ENCODE results near the gene MAGEB17. TPM values are rescaled to one million over a fixed set of nuclear protein-coding genes. Genes with fewer than 3 reads are reported as not detected.
"Not testable (repeated sequence)": the region's sequence is repeated elsewhere in the genome, so short reads cannot be mapped to it uniquely, and the experiment has no call there.

MAGEB17 gene
- total and polyA plus RNA-seq, 8 donors, result 0.08 TPM; not detected in 7

GRCh38 chrX:16156692-16157331 is 10.5 kb upstream of the MAGEB17 start:
- Histone ChIP-seq H3K9me3 (no peaks in the 10 kb centered on the region), H3K27me3 (no peaks in the 10 kb centered on the region), H3K4me3 (no peak overlapping the region), H3K4me1 (no peaks in the 10 kb centered on the region), H3K27ac (no peak overlapping the region), H3K36me3 (no peaks in the 10 kb centered on the region)
- DNase-seq, result no peak
- no peak for TF ChIP-seq POLR2A (IDR thresholded peaks at IDR 0.05)
- no peak for TF ChIP-seq CTCF (IDR thresholded peaks at IDR 0.05)
- TF ChIP-seq POLR2AphosphoS5 (IDR thresholded peaks at IDR 0.05), result no peak
- no peak for TF ChIP-seq EP300 (IDR thresholded peaks at IDR 0.05)
- intact Hi-C loops (cut with DNase I; ENCODE audit: low total_unique reads), result no loop called here
- WGBS, 5 donors, result 80 to 90% (median 88%) methylated on average over 5 of the region's 5 CpGs

- Histone ChIP-seq H3K9me3 (no peaks in the 10 kb centered on the region), H3K36me3 (no peaks in the 10 kb centered on the region), H3K27me3 (no peaks in the 10 kb centered on the region), H3K4me3 (no peak overlapping the region), H3K4me1 (no peaks in the 10 kb centered on the region), H3K27ac (no peak overlapping the region)
- TF ChIP-seq CTCF (IDR thresholded peaks at IDR 0.05) (no peak), POLR2AphosphoS5 (IDR thresholded peaks at IDR 0.05) (no peak), POLR2A (IDR thresholded peaks at IDR 0.05) (no peak), EP300 (IDR thresholded peaks at IDR 0.05) (no peak)
- 47 to 65% (median 58%) methylated on average over 3 of the region's 3 CpGs for WGBS, 5 donors
- intact Hi-C loops (cut with DNase I; ENCODE audit: low total_unique reads), result no loop called here
- DNase-seq, result no peak
These were observed 6.6 kb upstream of the MAGEB17 start for GRCh38 chrX:16160729-16161128.

GRCh38 chrX:16161173-16161572 is 6.1 kb upstream of the MAGEB17 start:
- DNase-seq; H3K4me1 ChIP-seq; intact Hi-C loops (cut with DNase I; ENCODE audit: low total_unique reads); H3K27me3 ChIP-seq; H3K36me3 ChIP-seq; H3K4me3 ChIP-seq; H3K27ac ChIP-seq; H3K9me3 ChIP-seq: not testable (repeated sequence)
- WGBS, 5 donors, result 83 to 98% (median 92%) methylated on average over 1 to 2 of the region's 2 CpGs

- H3K9me3 ChIP-seq, result no peaks in the 10 kb centered on the region
- intact Hi-C loops (cut with DNase I; ENCODE audit: low total_unique reads), result no loop called here
- no peak overlapping the region for H3K4me3 ChIP-seq
- 63 to 80% (median 71%) methylated on average over 5 of the region's 5 CpGs for whole genome bisulfite sequencing, 5 donors
- no peaks in the 10 kb centered on the region for H3K27me3 ChIP-seq
- no peaks in the 10 kb centered on the region for H3K36me3 ChIP-seq
- DNase-seq, result no peak
- H3K27ac ChIP-seq, result no peak overlapping the region
- TF ChIP-seq CTCF (IDR thresholded peaks at IDR 0.05), result no peak
- no peak for TF ChIP-seq POLR2A (IDR thresholded peaks at IDR 0.05)
- no peaks in the 10 kb centered on the region for H3K4me1 ChIP-seq
These were observed 4.9 kb upstream of the MAGEB17 start for GRCh38 chrX:16162391-16162790.

- Histone ChIP-seq H3K9me3 (no peaks in the 10 kb centered on the region), H3K27ac (no peak overlapping the region), H3K27me3 (no peaks in the 10 kb centered on the region), H3K36me3 (no peaks in the 10 kb centered on the region), H3K4me3 (no peak overlapping the region), H3K4me1 (no peaks in the 10 kb centered on the region)
- intact Hi-C loops (cut with DNase I; ENCODE audit: low total_unique reads), result no loop called here
- TF ChIP-seq CTCF (IDR thresholded peaks at IDR 0.05) (no peak), POLR2AphosphoS5 (IDR thresholded peaks at IDR 0.05) (no peak), EP300 (IDR thresholded peaks at IDR 0.05) (no peak), POLR2A (IDR thresholded peaks at IDR 0.05) (no peak)
- WGBS, 5 donors, result 72 to 86% (median 77%) methylated on average over 2 to 3 of the region's 3 CpGs
- DNase-seq, result no peak
These were observed 2.5 kb upstream of the MAGEB17 start for GRCh38 chrX:16164748-16165147.

All from stomach (tissue), 9 donors.